ENCODE data around the gene PUS7L.

PUS7L gene

DNA sequence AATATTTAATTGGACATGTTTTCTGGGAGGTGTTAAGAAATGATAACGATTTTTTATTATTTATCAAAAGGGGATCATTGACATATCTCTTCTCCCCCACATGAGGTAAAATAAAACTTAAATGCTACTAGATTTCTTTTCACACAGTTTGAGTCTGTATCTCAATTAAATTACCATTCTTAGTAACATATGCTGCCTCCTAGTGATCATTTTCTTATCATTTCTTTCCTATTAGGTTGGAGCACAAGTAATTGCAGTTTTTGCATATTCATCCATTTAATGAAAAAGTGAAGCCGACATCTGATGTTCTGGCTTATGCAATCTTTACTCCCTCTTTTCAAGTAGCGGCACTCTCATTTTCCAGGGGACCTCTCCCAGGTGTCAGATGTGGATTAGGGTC, 24.9 kb downstream of the PUS7L start:
- TF ChIP-seq TCF12 (IDR thresholded peaks at IDR 0.05; ENCODE audit: low read depth) (no peak), RAD21 (IDR thresholded peaks at IDR 0.05; ENCODE audit: low read depth) (peak; percentile 14; the same call in 1 of the 2 replicates)

- TF ChIP-seq EP300 (IDR thresholded peaks at IDR 0.05; ENCODE audit: borderline replicate concordance) (no peak), CEBPB (IDR thresholded peaks at IDR 0.05) (no peak), TEAD4 (IDR thresholded peaks at IDR 0.05) (no peak), EGR1 (IDR thresholded peaks at IDR 0.05) (no peak), TAF1 (IDR thresholded peaks at IDR 0.05; ENCODE audit: low read depth) (no peak), FOXM1 (IDR thresholded peaks at IDR 0.05; ENCODE audit: borderline replicate concordance, low read depth) (no peak), TCF12 (IDR thresholded peaks at IDR 0.05; ENCODE audit: low read depth) (no peak), CREB1 (IDR thresholded peaks at IDR 0.05; ENCODE audit: low read depth) (no peak), NFIC (IDR thresholded peaks at IDR 0.05) (no peak), RAD21 (IDR thresholded peaks at IDR 0.05; ENCODE audit: low read depth) (no peak), ZBTB7A (IDR thresholded peaks at IDR 0.05; ENCODE audit: low read depth) (no peak), YY1 (IDR thresholded peaks at IDR 0.05; ENCODE audit: low read depth) (no peak)
- TF ChIP-seq, protein P1, sequence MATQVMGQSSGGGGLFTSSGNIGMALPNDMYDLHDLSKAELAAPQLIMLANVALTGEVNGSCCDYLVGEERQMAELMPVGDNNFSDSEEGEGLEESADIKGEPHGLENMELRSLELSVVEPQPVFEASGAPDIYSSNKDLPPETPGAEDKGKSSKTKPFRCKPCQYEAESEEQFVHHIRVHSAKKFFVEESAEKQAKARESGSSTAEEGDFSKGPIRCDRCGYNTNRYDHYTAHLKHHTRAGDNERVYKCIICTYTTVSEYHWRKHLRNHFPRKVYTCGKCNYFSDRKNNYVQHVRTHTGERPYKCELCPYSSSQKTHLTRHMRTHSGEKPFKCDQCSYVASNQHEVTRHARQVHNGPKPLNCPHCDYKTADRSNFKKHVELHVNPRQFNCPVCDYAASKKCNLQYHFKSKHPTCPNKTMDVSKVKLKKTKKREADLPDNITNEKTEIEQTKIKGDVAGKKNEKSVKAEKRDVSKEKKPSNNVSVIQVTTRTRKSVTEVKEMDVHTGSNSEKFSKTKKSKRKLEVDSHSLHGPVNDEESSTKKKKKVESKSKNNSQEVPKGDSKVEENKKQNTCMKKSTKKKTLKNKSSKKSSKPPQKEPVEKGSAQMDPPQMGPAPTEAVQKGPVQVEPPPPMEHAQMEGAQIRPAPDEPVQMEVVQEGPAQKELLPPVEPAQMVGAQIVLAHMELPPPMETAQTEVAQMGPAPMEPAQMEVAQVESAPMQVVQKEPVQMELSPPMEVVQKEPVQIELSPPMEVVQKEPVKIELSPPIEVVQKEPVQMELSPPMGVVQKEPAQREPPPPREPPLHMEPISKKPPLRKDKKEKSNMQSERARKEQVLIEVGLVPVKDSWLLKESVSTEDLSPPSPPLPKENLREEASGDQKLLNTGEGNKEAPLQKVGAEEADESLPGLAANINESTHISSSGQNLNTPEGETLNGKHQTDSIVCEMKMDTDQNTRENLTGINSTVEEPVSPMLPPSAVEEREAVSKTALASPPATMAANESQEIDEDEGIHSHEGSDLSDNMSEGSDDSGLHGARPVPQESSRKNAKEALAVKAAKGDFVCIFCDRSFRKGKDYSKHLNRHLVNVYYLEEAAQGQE (IDR thresholded peaks at IDR 0.05; ENCODE audit: low read depth), result no peak
- TF ChIP-seq, protein P2, sequence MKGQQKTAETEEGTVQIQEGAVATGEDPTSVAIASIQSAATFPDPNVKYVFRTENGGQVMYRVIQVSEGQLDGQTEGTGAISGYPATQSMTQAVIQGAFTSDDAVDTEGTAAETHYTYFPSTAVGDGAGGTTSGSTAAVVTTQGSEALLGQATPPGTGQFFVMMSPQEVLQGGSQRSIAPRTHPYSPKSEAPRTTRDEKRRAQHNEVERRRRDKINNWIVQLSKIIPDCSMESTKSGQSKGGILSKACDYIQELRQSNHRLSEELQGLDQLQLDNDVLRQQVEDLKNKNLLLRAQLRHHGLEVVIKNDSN (IDR thresholded peaks at IDR 0.05), result no peak
- TF ChIP-seq, protein P3, sequence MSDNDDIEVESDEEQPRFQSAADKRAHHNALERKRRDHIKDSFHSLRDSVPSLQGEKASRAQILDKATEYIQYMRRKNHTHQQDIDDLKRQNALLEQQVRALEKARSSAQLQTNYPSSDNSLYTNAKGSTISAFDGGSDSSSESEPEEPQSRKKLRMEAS (IDR thresholded peaks at IDR 0.05), result no peak
Observed at GRCh38 chr12:43730283-43730682, 28.3 kb downstream of the PUS7L start.

- TF ChIP-seq TEAD4 (IDR thresholded peaks at IDR 0.05) (no peak), CEBPB (IDR thresholded peaks at IDR 0.05) (no peak), YY1 (IDR thresholded peaks at IDR 0.05; ENCODE audit: low read depth) (no peak), FOXM1 (IDR thresholded peaks at IDR 0.05; ENCODE audit: borderline replicate concordance, low read depth) (no peak), ZBTB7A (IDR thresholded peaks at IDR 0.05; ENCODE audit: low read depth) (no peak)
- TF ChIP-seq, protein P3 (IDR thresholded peaks at IDR 0.05), result no peak
- TF ChIP-seq, protein P2 (IDR thresholded peaks at IDR 0.05), result no peak
Observed at GRCh38 chr12:43728698-43729097, 29.9 kb downstream of the PUS7L start.

DNA sequence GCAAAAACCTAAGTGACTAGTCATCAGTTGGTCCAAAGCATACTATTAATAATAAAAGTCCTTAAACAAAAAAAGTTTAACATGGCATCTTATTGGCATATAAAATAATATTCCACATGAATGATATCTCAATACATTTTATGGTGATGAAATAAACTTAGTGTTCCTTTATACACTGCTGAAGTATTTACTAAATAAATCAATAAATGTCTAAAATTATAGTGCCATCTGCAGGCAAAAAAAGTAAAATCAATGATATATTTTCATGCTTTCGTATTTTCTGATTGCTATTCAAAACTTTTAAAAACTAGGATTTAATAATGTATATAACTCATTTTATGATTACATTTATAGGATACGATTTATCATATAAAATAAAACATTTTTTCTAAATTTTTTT, 30.5 kb downstream of the PUS7L start:
- no peak for TF ChIP-seq CEBPB (IDR thresholded peaks at IDR 0.05)
- TF ChIP-seq, protein P3 (IDR thresholded peaks at IDR 0.05), result no peak
- peak; percentile 38 for TF ChIP-seq RAD21 (IDR thresholded peaks at IDR 0.05; ENCODE audit: low read depth)
- no peak for TF ChIP-seq CREB1 (IDR thresholded peaks at IDR 0.05; ENCODE audit: low read depth)

DNA sequence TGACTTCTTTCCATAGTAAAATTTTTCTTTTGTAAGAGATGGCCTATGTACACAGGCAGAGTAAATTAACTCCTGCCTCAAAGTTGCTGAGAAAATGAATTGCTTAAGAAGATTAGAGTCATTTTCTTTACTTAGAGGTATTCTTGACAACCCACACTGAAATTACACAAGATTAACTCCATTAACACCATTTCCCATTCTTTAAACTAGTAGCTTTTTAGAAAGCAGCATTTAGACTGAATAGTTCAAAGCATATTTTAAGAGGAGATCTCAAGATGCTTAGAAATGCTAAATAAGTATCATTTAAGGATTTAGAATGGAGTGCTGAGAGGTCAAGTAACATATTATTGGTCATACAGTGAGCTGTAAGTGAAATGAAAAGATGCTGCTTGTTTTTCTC, 35.5 kb downstream of the PUS7L start:
- TF ChIP-seq EGR1 (IDR thresholded peaks at IDR 0.05) (no peak), CEBPB (IDR thresholded peaks at IDR 0.05) (no peak), TAF1 (IDR thresholded peaks at IDR 0.05; ENCODE audit: low read depth) (no peak), TCF12 (IDR thresholded peaks at IDR 0.05; ENCODE audit: low read depth) (no peak), RAD21 (IDR thresholded peaks at IDR 0.05; ENCODE audit: low read depth) (no peak), YY1 (IDR thresholded peaks at IDR 0.05; ENCODE audit: low read depth) (no peak), CREB1 (IDR thresholded peaks at IDR 0.05; ENCODE audit: low read depth) (no peak), EP300 (IDR thresholded peaks at IDR 0.05; ENCODE audit: borderline replicate concordance) (no peak), TEAD4 (IDR thresholded peaks at IDR 0.05) (no peak), NFIC (IDR thresholded peaks at IDR 0.05) (no peak)
- TF ChIP-seq, protein P1 (IDR thresholded peaks at IDR 0.05; ENCODE audit: low read depth), result no peak
- TF ChIP-seq, protein P2 (IDR thresholded peaks at IDR 0.05), result no peak

- TF ChIP-seq EP300 (IDR thresholded peaks at IDR 0.05; ENCODE audit: borderline replicate concordance), result no peak
- no peak for TF ChIP-seq ZBTB7A (IDR thresholded peaks at IDR 0.05; ENCODE audit: low read depth)
- no peak for TF ChIP-seq TEAD4 (IDR thresholded peaks at IDR 0.05)
Observed at GRCh38 chr12:43722621-43723020, 36.0 kb downstream of the PUS7L start.
